NCI-H526 treated with DMSO at 0.1 percent for 48 hours (cell line): Measurements from ENCODE around the gene AIG1.

Experiments used
- DNase-seq: peaks from one replicate; lab custom pipeline; 2025; lab: John Stamatoyannopoulos, UW

The AIG1 gene

GRCh38 chr6:143097224-143097795, 36.6 kb downstream of the AIG1 start:
- DNase-seq = no peak

GRCh38 chr6:143098054-143098671, 37.5 kb downstream of the AIG1 start:
- DNase-seq = peak; percentile 23

GRCh38 chr6:143099647-143100046, 39.0 kb downstream of the AIG1 start:
- peak; percentile 98 for DNase-seq

GRCh38 chr6:143100429-143100828, 39.7 kb downstream of the AIG1 start:
- no peak for DNase-seq

GRCh38 chr6:143103916-143104315, 43.2 kb downstream of the AIG1 start:
- no peak for DNase-seq

GRCh38 chr6:143107440-143107839, 46.8 kb downstream of the AIG1 start:
- no peak for DNase-seq

- no peak for DNase-seq
Measured at GRCh38 chr6:143107911-143108761, 47.4 kb downstream of the AIG1 start.

GRCh38 chr6:143109196-143109595, 48.5 kb downstream of the AIG1 start:
- no peak for DNase-seq

GRCh38 chr6:143110572-143110971, 49.9 kb downstream of the AIG1 start:
- DNase-seq = no peak

GRCh38 chr6:143110996-143111395, 50.3 kb downstream of the AIG1 start:
- DNase-seq = no peak

- DNase-seq = no peak
Measured at GRCh38 chr6:143111443-143111842, 50.8 kb downstream of the AIG1 start.

- no peak for DNase-seq
Measured at GRCh38 chr6:143112084-143112768, 51.5 kb downstream of the AIG1 start.

- DNase-seq = no peak
Measured at GRCh38 chr6:143112837-143113236, 52.1 kb downstream of the AIG1 start.

GRCh38 chr6:143115728-143116127, 55.0 kb downstream of the AIG1 start:
- DNase-seq = no peak

- no peak for DNase-seq
Measured at GRCh38 chr6:143117108-143117507, 56.4 kb downstream of the AIG1 start.

- DNase-seq = no peak
Measured at GRCh38 chr6:143119260-143119659, 58.6 kb downstream of the AIG1 start.

GRCh38 chr6:143123081-143123480, 62.4 kb downstream of the AIG1 start:
- DNase-seq = no peak

- DNase-seq = no peak
Measured at GRCh38 chr6:143123941-143124340, 63.3 kb downstream of the AIG1 start.

- DNase-seq = no peak
Measured at GRCh38 chr6:143125455-143125854, 64.8 kb downstream of the AIG1 start.

- no peak for DNase-seq
Measured at GRCh38 chr6:143125864-143126573, 65.3 kb downstream of the AIG1 start.

- no peak for DNase-seq
Measured at GRCh38 chr6:143126574-143126941, 65.9 kb downstream of the AIG1 start.
